ENCODE measurements around the gene CDH13. TPM values are rescaled to one million over a fixed set of nuclear protein-coding genes. Genes with fewer than 3 reads are reported as not detected.

The CDH13 gene
- total RNA-seq, 2 experiments from 2014 or later: not detected

DNA sequence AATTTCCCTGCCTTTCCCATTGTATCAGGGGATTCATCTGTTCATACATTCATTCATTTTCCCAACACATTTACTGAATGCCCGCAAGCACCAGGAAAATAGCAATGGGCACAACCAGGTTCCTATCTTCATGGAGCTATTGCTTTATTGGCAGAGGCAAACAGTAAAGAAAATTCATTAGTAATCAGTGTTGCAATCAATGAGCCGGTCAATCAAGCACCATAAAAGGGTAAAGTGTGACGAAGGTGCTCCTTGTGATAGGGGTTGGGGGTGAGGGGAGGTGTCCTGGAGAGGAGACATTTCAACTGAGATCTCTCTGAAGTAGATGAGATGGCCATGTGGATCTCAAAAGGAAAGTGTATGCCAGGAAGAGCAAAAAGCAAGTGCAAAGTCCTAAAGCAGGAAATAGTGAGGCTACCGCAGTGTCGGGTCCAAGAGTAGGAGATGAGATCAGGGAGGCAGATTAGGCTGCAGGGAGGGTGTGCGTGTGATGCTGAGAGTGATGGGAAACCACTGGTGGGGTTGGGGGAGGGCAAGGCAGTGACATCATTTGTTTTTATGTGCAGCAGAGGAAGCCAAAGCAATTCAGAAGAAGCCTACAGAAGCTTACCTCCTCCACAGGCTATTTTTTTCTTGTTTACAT is 28.4 kb downstream of the CDH13 start:
- ChIA-PET CTCF (ENCODE audit: unreplicated experiment) (no interaction called here), POLR2A (no interaction called here)
- H3K27ac ChIP-seq (ENCODE audit: low read depth, low read length, poor library complexity, severe bottlenecking): no peak overlapping the region
- DNase-seq (ENCODE audit: low spot score): no peak
- H3K9me2 ChIP-seq (ENCODE audit: insufficient read depth, low read length): no peaks in the 10 kb centered on the region
- H3K4me1 ChIP-seq (ENCODE audit: insufficient read depth, low read length, poor library complexity, severe bottlenecking): peaks cover 26% of the 10 kb centered on the region
- H2AFZ ChIP-seq (ENCODE audit: low read length): no peak overlapping the region
- no peak overlapping the region for H3K4me3 ChIP-seq (ENCODE audit: low read depth, low read length, poor library complexity, severe bottlenecking)
- H3K4me2 ChIP-seq (ENCODE audit: low read length): no peak overlapping the region; the same call in 1 of the 2 replicates
- H4K20me1 ChIP-seq (ENCODE audit: insufficient read depth, low read length): no peaks in the 10 kb centered on the region
- no TSS peak for BruUV-seq (replicated peaks)
- no peaks in the 10 kb centered on the region for H3K36me3 ChIP-seq (ENCODE audit: insufficient read depth, low read length)
- TF ChIP-seq, protein P1, sequence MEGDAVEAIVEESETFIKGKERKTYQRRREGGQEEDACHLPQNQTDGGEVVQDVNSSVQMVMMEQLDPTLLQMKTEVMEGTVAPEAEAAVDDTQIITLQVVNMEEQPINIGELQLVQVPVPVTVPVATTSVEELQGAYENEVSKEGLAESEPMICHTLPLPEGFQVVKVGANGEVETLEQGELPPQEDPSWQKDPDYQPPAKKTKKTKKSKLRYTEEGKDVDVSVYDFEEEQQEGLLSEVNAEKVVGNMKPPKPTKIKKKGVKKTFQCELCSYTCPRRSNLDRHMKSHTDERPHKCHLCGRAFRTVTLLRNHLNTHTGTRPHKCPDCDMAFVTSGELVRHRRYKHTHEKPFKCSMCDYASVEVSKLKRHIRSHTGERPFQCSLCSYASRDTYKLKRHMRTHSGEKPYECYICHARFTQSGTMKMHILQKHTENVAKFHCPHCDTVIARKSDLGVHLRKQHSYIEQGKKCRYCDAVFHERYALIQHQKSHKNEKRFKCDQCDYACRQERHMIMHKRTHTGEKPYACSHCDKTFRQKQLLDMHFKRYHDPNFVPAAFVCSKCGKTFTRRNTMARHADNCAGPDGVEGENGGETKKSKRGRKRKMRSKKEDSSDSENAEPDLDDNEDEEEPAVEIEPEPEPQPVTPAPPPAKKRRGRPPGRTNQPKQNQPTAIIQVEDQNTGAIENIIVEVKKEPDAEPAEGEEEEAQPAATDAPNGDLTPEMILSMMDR (conservative IDR thresholded peaks at IDR 0.05; ENCODE audit: low read length): no peak
- TF ChIP-seq EZH2phosphoT487 (IDR thresholded peaks at IDR 0.05; ENCODE audit: borderline replicate concordance, low read depth, low read length): no peak
- no peaks in the 10 kb centered on the region for H3K79me2 ChIP-seq (ENCODE audit: insufficient read depth, low read depth, low read length)
- intact Hi-C loops (cut with micrococcal nuclease; ENCODE audit: unreplicated experiment): no loop called here
- no peaks in the 10 kb centered on the region for H3K9me3 ChIP-seq (ENCODE audit: low read length)

DNA sequence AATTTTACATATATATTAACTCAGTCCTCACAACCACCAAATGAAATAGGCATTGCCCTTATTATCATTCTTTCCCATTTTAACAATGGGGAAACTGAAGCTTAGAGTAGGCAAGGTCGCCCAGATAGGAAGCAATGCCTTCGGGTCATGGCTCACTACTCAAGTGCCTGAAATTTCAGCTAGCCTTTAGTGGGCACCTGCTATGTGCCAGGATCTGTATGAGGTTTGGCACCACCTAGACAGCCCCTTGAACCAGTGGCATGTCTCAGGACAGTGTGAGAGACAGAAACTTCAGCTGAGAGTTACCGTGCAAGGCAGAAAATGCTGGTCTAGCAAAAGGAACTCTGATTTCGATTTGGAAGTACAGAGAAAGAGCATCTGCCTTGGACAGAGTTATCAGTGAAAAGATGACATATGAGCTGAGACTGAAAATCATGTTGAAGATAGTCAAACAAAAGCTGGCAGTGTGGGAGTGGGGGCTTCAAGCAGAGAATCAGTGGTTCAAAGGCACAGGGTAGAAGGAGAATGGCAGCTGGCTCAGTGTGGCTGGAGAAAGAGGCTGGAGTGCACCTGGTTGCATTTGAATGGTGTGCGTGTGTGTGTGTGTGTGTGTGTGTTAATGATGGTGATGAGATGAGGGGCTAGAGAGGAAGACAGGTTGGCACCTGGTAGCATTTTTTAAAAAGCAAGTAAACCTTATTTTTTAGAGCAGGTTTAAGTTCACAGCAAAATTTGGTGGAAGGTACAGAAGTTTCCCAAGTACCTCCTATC is 29.1 kb downstream of the CDH13 start:
- Histone ChIP-seq H3K9me2 (ENCODE audit: insufficient read depth, low read length) (no peaks in the 10 kb centered on the region), H3K36me3 (ENCODE audit: insufficient read depth, low read length) (no peaks in the 10 kb centered on the region), H3K4me2 (ENCODE audit: low read length) (no peak overlapping the region), H3K27ac (ENCODE audit: low read depth, low read length, poor library complexity, severe bottlenecking) (no peak overlapping the region), H3K4me3 (ENCODE audit: low read depth, low read length, poor library complexity, severe bottlenecking) (no peak overlapping the region), H3K4me1 (ENCODE audit: insufficient read depth, low read length, poor library complexity, severe bottlenecking) (peaks cover 26% of the 10 kb centered on the region), H2AFZ (ENCODE audit: low read length) (no peak overlapping the region), H4K20me1 (ENCODE audit: insufficient read depth, low read length) (no peaks in the 10 kb centered on the region), H3K9me3 (ENCODE audit: low read length) (no peaks in the 10 kb centered on the region), H3K79me2 (ENCODE audit: insufficient read depth, low read depth, low read length) (no peaks in the 10 kb centered on the region)
- POLR2A ChIA-PET: interaction anchor here (0.6 kb wide), 2 partner anchors 146 to 337 kb away, joined by 3 read pairs; no protein-coding TSS in a partner anchor
- TF ChIP-seq, protein P1 (conservative IDR thresholded peaks at IDR 0.05; ENCODE audit: low read length): no peak
- TF ChIP-seq EZH2phosphoT487 (IDR thresholded peaks at IDR 0.05; ENCODE audit: borderline replicate concordance, low read depth, low read length): no peak
- intact Hi-C loops (cut with micrococcal nuclease; ENCODE audit: unreplicated experiment): no loop called here
- no peak for DNase-seq (ENCODE audit: low spot score)
- no TSS peak for BruUV-seq (replicated peaks)
- CTCF ChIA-PET (ENCODE audit: unreplicated experiment): no interaction called here

DNA sequence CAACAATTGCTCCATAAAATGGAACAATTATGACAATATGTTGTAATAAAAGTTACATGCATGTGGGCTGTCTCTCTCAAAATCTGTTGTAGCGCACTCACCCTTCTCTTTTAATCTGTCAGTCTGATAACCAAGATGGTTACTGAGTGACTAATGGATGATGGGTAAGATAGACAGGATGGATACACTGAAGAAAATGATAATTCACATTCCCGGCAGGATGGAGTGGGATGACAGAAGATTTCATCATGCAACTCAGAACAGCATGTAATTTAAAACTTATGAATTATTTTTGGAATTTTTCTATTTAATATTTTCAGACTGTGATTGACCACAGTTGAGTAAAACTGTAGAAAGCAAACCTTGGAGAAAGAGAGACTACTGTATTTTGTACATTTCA is 30.5 kb downstream of the CDH13 start:
- H3K4me1 ChIP-seq (ENCODE audit: insufficient read depth, low read length, poor library complexity, severe bottlenecking): peaks cover 15% of the 10 kb centered on the region

More for the DNA sequence above, 30.5 kb downstream of the CDH13 start:
- Histone ChIP-seq H2AFZ (ENCODE audit: low read length) (no peak overlapping the region), H3K4me3 (ENCODE audit: low read depth, low read length, poor library complexity, severe bottlenecking) (no peak overlapping the region), H3K36me3 (ENCODE audit: insufficient read depth, low read length) (no peaks in the 10 kb centered on the region), H3K9me3 (ENCODE audit: low read length) (no peaks in the 10 kb centered on the region), H3K4me2 (ENCODE audit: low read length) (no peak overlapping the region), H3K27ac (ENCODE audit: low read depth, low read length, poor library complexity, severe bottlenecking) (no peak overlapping the region), H3K79me2 (ENCODE audit: insufficient read depth, low read depth, low read length) (no peaks in the 10 kb centered on the region), H4K20me1 (ENCODE audit: insufficient read depth, low read length) (no peaks in the 10 kb centered on the region), H3K9me2 (ENCODE audit: insufficient read depth, low read length) (no peaks in the 10 kb centered on the region)
- ChIA-PET CTCF (ENCODE audit: unreplicated experiment) (no interaction called here), POLR2A (no interaction called here)
- TF ChIP-seq, protein P1 (conservative IDR thresholded peaks at IDR 0.05; ENCODE audit: low read length): no peak
- TF ChIP-seq EZH2phosphoT487 (IDR thresholded peaks at IDR 0.05; ENCODE audit: borderline replicate concordance, low read depth, low read length): no peak
- BruUV-seq (replicated peaks): no TSS peak
- intact Hi-C loops (cut with micrococcal nuclease; ENCODE audit: unreplicated experiment): no loop called here
- DNase-seq (ENCODE audit: low spot score): no peak

Data from OCI-LY7 (cell line).